Chondrocyte (in vitro differentiated cells): Measurements from ENCODE around the gene DNAH1. TPM values are rescaled to one million over a fixed set of nuclear protein-coding genes. Genes with fewer than 3 reads are reported as not detected.
A peak's percentile ranks its signal among the peaks of the same experiment; 100 is the strongest.

Experiments
- DNase-seq: peaks from one replicate; pipeline ENCODE4 v3.0.0; 2021; ENCODE audit warnings: mixed read lengths, low spot score
- H3K27ac Mint-ChIP-seq: one replicate; pipeline ENCODE4 v1.8.0; 2021; ENCODE audit warnings: mild to moderate bottlenecking, moderate library complexity, mixed read lengths; ENCODE audit not compliant: unreplicated experiment
- H3K27me3 Mint-ChIP-seq: 2 replicates; pipeline ENCODE4 v1.8.0; 2021; ENCODE audit warnings: low read depth, mixed read lengths
- H3K36me3 Mint-ChIP-seq: 2 replicates; pipeline ENCODE4 v1.8.0; 2021; ENCODE audit warnings: low read depth, mixed read lengths
- H3K4me1 Mint-ChIP-seq: 2 replicates; pipeline ENCODE4 v1.8.0; 2021; ENCODE audit warnings: low read depth, mild to moderate bottlenecking, mixed read lengths
- H3K4me3 Mint-ChIP-seq: one replicate; pipeline ENCODE4 v1.8.0; 2021; ENCODE audit warnings: mild to moderate bottlenecking, moderate library complexity, mixed read lengths; ENCODE audit not compliant: unreplicated experiment
- H3K9me3 Mint-ChIP-seq: 2 replicates; pipeline ENCODE4 v1.8.0; 2021; ENCODE audit warnings: low read depth, mixed read lengths
- CTCF ChIP-seq: fragments of 200-600 bp; sonication (generic); IDR thresholded peaks from 2 replicates; pipeline ENCODE4 v1.5.0; 2021; ENCODE audit warnings: antibody characterized with exemption, mild to moderate bottlenecking, moderate library complexity
- total RNA-seq: library from RNA; stranded (reverse); gene quantifications from 3 replicates; pipeline ENCODE4 v1.2.1, GENCODE V29; 2021

Gene DNAH1
- total RNA-seq, 1 donor from 2014 or later, result 5.0 TPM

GRCh38 chr3:52327486-52328290 lies 11.6 kb downstream of the DNAH1 start:
- no peaks in the 10 kb centered on the region for H3K9me3 Mint-ChIP-seq
- DNase-seq, result peak; percentile 51
- no peaks in the 10 kb centered on the region for H3K4me1 Mint-ChIP-seq
- H3K27me3 Mint-ChIP-seq, result no peaks in the 10 kb centered on the region
- no peak overlapping the region for H3K4me3 Mint-ChIP-seq
- peaks cover 2% of the 10 kb centered on the region for H3K36me3 Mint-ChIP-seq
- TF ChIP-seq CTCF, result no peak
- H3K27ac Mint-ChIP-seq, result no peak overlapping the region

- Mint-ChIP-seq H3K4me3 (no peak overlapping the region), H3K27ac (no peak overlapping the region), H3K4me1 (no peaks in the 10 kb centered on the region), H3K9me3 (no peaks in the 10 kb centered on the region), H3K36me3 (no peaks in the 10 kb centered on the region), H3K27me3 (no peaks in the 10 kb centered on the region)
- TF ChIP-seq CTCF, result no peak
- DNase-seq, result peak; percentile 86
Observed at GRCh38 chr3:52328536-52329080, 12.5 kb downstream of the DNAH1 start.

GRCh38 chr3:52330194-52330805 lies 14.2 kb downstream of the DNAH1 start:
- Mint-ChIP-seq H3K4me1 (no peaks in the 10 kb centered on the region), H3K27ac (no peak overlapping the region), H3K27me3 (no peaks in the 10 kb centered on the region), H3K9me3 (no peaks in the 10 kb centered on the region), H3K4me3 (no peak overlapping the region), H3K36me3 (no peaks in the 10 kb centered on the region)
- no peak for TF ChIP-seq CTCF
- peak; percentile 61 for DNase-seq

GRCh38 chr3:52331091-52331490 lies 15.0 kb downstream of the DNAH1 start:
- peak; percentile 73 for DNase-seq

More at GRCh38 chr3:52331091-52331490, 15.0 kb downstream of the DNAH1 start:
- Mint-ChIP-seq H3K9me3 (no peaks in the 10 kb centered on the region), H3K27me3 (no peaks in the 10 kb centered on the region), H3K4me3 (no peak overlapping the region), H3K4me1 (no peaks in the 10 kb centered on the region), H3K36me3 (no peaks in the 10 kb centered on the region), H3K27ac (no peak overlapping the region)
- TF ChIP-seq CTCF, result no peak
